T-helper 9 cell (primary cell): ENCODE data around the gene IER5.
"Not testable (repeated sequence)": the region's sequence is repeated elsewhere in the genome, so short reads cannot be mapped to it uniquely, and the experiment has no call there.

Experiments
- DNase-seq: peaks from one replicate; pipeline ENCODE4 v3.0.0-alpha.2; 2020

The IER5 gene

GRCh38 chr1:181115971-181116370, 27.5 kb downstream of the IER5 start:
- DNase-seq = not testable (repeated sequence)

GRCh38 chr1:181116819-181117390, 28.4 kb downstream of the IER5 start:
- no peak for DNase-seq

DNA sequence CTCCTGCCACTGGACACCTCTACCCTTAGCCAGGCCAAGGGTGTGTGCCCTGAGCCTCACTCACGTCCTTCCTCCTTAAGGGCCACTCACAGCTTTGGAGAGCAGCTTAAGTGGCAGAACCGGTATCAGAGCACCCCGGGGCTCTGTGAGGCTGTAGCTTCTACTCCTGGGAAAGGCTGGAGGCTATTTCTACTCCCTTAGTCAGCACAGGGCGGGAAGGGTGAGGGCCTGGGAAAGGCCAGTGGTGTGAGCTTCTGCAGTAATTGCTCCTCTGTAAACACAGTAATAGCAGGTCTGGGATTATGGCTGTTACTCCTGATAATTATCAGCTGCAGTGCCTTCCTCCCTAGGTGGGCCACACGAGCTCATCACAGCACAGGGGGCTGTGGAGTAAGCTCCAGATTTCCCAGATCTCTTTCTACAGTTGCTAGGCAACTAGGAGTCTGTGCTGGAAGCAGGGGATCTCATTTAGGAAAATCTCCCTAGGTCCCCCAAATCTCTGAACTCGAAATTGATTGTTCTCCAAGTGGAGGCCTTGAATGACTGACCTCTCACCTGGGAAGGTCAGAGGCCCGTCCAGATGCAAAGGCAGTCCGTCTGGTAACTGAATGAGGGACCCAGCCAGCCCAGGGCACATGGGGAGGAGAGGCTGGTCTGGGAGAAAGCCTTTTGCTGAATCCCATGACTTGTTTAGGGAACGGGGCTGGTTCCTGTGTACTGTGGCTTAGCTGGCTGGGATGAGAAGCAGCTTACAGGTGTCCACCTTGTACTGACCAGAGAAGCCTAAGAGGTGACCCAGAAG, 29.3 kb downstream of the IER5 start:
- DNase-seq = no peak

- DNase-seq = no peak
Measured at GRCh38 chr1:181119093-181119989, 30.8 kb downstream of the IER5 start.

- no peak for DNase-seq
Measured at GRCh38 chr1:181120924-181121323, 32.4 kb downstream of the IER5 start.

DNA sequence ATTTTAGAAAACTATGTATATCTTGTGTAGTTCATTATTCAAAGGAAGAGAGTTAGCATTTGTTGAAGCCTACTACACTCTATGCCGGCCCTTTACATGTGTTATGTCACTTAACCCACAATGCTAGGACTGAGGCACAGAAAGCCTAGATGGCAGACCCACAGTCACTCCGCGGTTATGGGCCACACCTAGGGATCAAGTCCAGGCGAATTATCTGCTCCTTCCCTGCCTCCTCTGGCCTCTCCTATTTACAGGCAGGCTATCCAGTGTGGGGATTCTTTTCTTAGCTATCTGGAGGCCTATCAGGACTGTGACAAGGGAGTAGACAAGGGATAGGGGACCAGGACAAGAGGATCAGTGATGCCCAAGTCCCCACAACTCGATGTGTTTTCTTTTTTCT, 33.0 kb downstream of the IER5 start:
- DNase-seq = no peak

DNA sequence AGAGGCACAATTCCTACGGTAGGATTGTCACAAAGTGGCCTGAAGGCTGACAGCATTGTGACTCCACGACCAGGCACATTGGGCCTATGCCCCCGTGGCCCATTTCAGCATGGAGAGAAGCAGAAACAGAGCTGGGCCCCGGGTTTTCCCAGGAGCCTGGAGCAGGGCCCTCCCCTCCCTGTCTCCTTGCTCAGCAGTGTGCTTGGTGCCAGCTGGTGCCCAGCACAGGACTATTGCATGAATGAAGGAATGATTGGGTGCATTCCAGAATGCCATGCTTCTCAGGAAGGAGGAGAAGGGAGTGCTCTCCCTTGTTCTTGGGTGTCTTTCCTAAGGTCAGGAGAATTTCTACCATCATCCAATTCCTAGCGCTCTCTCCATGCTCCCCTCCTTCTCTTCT, 33.7 kb downstream of the IER5 start:
- no peak for DNase-seq

GRCh38 chr1:181123173-181123572, 34.7 kb downstream of the IER5 start:
- DNase-seq = no peak

DNA sequence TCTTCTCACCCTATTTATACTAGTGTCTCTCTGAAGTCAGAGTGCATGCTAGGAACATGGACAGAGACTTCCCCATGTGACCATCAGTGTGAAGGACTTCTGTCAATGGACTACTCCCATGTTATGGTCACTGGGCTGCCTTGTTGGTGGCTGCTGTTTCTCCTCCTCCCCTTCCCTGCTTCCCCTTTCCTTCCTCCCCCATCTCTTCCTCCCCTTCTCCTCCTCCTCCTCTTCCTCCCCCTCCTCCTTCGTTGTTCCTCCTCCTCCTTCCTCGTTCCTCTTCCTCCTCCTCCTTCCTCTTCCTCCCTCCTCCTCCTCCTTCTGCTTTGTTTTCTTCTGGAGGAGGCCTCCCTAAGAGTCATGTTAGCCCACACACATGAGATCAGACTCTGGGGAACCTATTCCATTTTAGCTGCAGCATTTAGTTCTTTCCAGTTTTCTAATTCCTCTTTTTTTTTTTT, 35.8 kb downstream of the IER5 start:
- no peak for DNase-seq

GRCh38 chr1:181126289-181126688, 37.8 kb downstream of the IER5 start:
- DNase-seq = no peak

DNA sequence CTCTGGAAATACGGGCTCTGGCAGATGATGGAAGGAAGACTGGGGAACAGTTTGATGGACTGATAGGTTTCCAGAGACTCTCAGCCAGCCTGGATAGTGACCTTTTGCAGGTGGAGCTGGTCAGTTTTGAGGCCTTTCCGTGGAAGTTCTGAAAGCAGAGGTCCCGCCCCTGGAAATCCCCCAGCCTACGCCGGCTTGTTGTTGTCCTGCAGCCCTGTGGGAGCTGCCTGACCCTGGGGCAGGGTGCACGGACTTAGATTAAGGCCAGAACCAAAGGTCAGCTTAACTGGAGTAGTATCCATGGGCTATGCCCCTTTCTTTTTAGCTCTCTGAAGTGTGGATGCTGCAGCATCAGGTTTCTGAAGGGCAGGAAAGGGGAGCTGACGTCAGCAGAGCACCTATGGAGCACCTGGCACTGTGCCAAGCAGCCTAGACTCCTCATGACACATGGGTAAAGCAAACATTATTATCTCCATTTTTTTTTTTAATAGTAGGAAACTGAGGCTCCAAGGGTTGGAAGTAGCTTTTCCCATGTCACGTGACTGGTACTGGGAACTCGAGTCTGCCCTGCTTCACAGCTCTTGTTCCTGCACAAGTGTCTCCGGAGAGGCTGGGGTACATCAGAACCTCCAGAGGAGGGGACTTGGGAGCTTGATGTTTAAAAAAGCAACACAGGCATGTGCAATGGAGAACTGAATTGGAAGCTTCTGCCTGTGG, 38.5 kb downstream of the IER5 start:
- DNase-seq = no peak

GRCh38 chr1:181127898-181128453, 39.5 kb downstream of the IER5 start:
- DNase-seq = no peak

- no peak for DNase-seq
Measured at GRCh38 chr1:181128592-181129497, 40.3 kb downstream of the IER5 start.

DNA sequence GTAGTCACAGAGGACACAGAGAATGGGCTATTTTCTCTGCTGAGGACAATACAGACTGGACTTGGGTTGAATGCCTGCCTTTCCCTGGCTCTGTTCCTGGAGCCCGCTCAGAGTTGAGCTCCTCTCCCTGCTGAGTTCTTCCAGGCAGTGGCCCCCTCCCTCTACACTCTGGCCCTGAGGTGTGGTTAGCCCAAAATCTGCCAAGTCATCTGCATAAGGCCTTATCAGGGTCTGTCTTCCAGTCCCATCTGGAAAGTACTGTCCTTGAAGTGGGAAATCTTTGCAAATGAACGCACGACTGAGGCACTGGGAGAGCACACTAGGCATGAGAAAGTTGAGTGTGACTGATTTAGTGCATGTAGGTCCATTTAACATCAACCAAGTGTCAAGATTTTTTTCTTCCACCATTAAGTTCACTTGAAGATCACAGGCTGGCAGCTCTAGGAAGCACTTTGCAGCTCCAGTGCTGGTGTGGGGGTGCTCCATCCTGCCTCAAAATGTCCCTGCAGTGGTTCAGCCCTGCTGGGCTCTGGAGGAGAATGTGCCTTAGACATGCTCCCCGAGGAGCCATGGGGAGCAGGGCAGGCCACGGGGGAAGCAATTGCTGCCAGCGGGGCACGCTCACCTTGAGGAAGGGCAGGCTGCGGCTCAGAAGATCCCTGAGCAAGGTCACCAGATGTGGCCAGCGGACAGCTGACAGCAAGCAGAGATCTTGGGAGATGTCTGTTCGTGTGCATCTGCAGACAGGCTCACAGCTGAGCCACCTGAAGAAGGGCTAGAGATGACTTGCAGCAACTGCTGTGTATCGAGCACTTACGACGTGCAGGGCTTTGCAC, 41.5 kb downstream of the IER5 start:
- DNase-seq = no peak

DNA sequence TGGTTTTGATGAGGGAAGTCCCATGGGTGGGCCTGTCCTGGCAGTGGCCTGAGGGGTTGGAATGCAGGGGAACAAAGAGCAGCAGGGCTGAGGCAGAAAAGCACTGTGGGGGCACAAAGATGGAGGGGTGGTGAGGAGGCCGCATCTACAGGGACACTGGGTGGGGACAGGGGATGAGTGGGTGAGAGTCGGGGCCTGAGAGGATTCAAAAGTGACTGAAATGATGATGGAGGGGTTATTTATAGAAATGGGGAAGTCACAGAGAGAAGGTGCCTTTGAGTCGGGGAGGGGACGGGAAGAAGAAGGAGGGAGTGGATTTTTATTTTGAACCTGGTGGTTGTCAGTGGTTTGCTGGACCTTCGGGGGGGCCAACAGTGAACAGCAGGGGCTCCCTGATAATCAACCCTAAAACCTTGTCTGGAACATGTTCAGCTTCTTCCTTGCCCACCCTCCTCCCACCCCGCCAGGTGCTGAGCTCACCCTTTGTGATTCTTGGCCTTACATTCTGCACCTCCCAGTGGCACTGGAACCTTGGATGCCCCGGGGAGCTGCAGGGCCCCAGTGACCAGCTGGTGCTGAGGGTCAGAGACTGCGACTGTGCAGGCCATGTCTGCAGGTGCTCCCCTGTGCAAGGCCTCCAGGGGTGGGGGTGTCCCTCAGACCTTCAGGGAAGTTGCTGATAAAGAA, 42.9 kb downstream of the IER5 start:
- no peak for DNase-seq

DNA sequence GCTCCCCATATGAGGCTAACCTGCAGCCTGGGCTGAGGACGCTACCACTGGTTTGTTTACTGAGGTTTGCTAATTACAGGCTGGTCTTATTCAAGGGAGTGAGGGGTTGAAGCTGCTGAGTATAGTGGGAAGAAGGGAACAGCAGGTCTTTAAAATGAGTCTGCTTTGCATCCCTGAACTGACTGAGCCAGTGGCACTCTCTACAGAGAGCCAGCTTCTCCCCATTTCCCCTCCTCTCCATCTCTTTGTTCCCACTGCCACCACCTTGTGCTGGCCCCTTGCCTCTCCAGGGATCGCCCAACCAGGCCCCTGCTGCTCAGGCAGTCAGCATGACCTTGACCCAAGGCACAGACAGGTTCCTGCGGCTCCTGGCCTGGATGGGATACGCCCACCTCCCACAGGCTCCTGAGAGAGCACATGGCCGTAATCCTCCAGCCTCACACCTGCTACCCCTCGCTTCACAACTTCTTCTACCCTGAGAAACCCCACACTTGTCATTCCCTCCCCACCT, 45.0 kb downstream of the IER5 start:
- no peak for DNase-seq

GRCh38 chr1:181133969-181134418, 45.5 kb downstream of the IER5 start:
- no peak for DNase-seq

- DNase-seq = no peak
Measured at GRCh38 chr1:181134543-181135436, 46.3 kb downstream of the IER5 start.

DNA sequence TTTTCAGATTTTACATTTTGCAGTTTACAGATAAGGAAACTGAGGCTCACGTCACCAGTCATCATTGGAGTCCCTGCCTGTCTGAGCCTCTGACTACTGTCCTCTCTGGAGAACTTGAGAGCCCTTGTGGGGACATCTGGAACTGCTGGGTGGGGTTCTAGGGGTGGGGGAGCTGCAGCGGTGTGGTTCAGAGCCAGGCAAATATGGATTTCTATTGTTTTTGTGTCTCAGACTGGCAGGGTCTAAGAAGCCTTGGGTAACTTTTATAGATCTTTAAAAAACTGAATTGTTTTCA, 46.9 kb downstream of the IER5 start:
- no peak for DNase-seq
